ENCODE measurements around the gene GPRIN3. TPM values are rescaled to one million over a fixed set of nuclear protein-coding genes. Genes with fewer than 3 reads are reported as not detected.
"Not testable (repeated sequence)": the region's sequence is repeated elsewhere in the genome, so short reads cannot be mapped to it uniquely, and the experiment has no call there.

The GPRIN3 gene
- polyA plus RNA-seq, 3 donors = 5.9 to 7.0 (median 6.8) TPM

DNA sequence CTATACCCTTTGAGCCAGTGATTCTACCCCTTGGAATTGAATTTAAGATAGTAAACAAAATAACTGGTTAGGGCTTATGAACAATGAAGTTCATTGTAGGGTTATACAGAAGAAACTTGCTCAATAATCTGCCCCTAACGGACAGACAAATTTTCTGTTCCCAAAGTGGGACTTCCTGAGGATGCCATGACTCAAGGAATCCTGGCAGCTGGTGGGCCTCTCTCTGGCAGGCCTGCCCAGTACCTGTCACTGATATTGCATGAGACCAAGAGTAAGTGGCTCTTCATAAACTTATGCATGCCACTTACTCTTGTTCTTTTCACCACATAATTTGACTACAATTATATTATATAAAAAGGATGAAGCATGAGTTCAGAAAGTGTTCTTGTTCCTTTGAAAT, 41.5 kb downstream of the GPRIN3 start:
- DNase-seq = no peak

- no peak for DNase-seq
Observed at GRCh38 chr4:89263265-89263664, 44.3 kb downstream of the GPRIN3 start.

DNA sequence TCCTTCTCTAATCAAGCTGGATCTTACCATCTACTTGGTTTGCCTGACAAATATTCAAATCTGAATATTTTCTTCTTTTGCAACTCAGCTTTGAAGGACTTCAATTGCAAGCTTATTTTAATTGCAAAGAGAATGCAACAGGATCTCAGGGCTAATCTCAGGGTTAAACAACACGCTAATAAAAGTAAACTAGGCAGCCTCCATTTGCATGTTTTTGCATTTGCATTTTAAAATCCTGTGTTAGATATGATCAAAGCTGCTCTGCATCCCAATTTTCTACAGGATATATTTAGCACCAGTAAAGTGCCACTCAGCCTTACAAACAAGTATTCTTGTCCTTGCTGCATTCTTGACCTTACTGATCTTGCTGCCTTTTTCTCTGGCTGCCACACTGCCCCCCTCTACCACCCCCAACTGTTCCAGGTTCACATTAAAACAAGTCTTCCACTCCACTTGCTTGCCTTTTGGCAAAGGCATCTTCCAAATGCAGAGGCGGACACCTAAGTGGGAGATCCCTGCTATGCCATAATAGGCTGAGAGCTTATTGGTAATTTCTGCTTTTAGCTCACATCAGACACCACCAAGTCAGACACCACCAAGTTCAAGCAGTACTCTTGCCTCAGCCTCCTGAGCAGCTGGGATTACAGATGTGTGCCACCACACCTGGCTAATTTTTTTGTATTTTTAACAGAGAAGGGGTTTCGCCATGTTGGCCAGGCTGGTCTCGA, 48.1 kb downstream of the GPRIN3 start:
- DNase-seq = no peak

- DNase-seq = no peak
Observed at GRCh38 chr4:89258506-89258905, 49.1 kb downstream of the GPRIN3 start.

GRCh38 chr4:89257376-89257775, 50.2 kb downstream of the GPRIN3 start:
- no peak for DNase-seq

GRCh38 chr4:89256203-89256800, 51.3 kb downstream of the GPRIN3 start:
- no peak for DNase-seq

GRCh38 chr4:89254847-89255246, 52.8 kb downstream of the GPRIN3 start:
- no peak for DNase-seq

DNA sequence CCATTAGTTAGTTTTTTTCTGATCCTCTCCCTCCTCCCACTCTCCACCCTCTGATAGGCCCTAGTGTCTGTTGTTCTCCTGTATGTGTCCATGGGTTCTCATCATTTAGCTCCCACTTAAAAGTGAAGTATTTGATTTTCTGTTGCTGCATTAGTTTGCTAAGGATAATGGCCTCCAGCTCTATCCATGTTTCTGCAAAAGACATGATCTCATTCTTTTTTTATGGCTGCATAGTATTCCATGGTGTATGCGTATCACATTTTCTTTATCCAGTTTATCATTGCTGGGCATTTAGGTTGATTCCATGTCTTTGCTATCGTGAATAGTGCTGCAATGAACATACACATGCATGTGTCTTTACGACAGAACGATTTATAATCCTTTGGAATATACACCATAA, 53.3 kb downstream of the GPRIN3 start:
- not testable (repeated sequence) for DNase-seq

GRCh38 chr4:89253935-89254334, 53.7 kb downstream of the GPRIN3 start:
- no peak for DNase-seq

DNA sequence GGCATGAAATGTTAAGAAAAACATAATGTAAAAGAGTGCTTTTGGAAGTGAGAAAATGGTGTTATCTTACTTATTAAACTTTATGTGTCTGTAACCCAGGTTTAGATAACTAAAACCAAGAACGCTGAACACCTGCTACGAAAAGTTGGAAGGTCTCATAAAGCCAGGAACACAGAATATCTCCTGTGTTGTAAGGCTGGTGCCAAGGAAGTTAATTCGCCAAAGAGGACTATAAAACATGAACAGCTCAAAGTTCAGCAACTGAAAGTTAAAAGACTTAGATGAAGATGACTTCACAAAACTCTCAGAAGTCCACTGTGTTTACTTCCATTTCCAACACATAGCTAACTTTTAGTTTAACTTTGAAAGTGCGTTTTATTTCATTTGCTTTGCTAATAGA, 54.3 kb downstream of the GPRIN3 start:
- no peak for DNase-seq

DNA sequence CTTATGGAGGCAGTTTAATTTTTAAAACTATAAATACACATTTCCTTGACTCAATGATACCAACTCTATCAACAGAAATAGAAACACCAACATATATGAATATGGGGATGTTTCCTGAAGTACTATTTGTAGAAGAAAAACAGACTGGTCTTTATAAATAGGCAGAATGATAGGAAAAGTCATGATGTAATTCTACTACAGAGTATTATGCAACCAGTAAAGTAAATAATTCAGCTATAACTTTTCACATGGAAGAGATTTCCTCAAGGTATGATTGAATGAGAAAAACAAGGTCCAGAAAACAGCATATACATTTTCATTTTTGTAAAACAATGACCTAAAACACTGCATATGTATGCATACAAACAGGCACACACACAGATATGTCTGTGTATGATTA, 56.2 kb downstream of the GPRIN3 start:
- no peak for DNase-seq

DNA sequence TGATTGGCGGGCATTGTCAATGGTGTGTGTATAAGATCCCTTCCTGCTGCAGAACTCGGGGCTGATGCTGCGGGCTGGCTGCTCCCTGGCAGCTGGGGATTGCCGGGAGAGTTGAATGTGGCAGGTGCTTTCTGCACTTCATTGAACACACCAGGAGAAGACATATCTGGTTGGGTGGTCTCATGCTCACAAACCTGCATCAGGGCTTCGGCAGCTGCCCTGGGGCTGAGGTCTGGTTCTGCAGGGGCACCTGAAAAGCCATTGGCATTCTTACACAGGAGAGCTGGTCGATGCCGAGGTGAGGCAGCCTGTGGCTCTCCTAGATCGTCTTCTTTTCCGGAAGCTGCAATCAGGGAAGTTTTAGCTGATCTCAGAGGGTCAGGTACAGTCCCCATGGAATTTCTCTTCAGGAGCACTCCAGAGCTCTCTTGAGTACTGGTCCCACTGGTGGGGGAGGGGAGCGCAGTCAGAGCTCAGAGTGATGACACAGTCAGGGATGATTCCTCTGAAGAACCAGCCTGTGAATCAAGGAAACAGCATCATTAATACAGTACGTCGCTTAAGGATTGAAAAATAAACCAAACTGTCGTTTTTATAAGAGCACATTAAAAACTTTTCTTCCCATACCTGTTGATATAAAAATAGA, 57.8 kb downstream of the GPRIN3 start:
- DNase-seq = no peak

DNA sequence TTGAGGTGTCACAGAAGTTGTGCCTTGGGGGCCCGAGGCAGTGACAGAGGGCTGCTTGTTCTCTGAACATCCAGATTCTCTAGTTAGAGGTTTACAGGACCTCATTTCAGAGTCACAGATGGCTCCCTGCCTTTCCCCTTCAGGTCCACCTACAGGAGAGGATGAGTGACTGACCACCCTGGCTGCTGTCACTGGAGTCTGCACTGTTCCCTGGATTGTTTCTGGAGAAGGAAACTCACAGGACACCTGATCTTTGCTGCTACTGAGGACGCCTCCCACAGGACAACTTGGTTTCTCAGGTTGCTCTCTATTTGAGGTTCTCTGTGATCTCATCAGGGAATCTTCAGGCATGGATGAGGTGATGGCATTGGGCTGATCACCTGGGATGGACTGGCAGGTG, 58.3 kb downstream of the GPRIN3 start:
- DNase-seq = no peak

GRCh38 chr4:89248879-89249281, 58.7 kb downstream of the GPRIN3 start:
- no peak for DNase-seq

DNA sequence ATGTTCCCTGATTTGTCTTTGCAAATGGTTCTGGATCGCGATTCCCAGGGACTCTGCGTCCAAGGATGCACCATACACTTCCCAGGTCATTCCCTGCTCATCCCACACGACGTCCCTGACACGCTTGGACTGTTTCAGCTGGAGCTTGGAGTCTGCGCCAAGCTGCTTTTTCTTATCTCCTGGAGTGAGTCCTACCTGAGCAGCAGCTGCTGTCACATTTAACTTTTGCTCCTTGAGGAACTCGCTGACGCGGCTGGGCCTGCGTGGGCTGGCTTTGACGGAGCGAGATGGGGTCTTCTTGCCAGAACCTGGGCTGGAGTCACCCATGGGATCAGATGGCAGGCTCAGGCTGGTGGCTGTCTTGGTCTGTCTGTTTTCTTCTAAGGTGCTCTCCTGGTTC, 59.6 kb downstream of the GPRIN3 start:
- DNase-seq = no peak

- no peak for DNase-seq
Observed at GRCh38 chr4:89245459-89245858, 62.1 kb downstream of the GPRIN3 start.

DNA sequence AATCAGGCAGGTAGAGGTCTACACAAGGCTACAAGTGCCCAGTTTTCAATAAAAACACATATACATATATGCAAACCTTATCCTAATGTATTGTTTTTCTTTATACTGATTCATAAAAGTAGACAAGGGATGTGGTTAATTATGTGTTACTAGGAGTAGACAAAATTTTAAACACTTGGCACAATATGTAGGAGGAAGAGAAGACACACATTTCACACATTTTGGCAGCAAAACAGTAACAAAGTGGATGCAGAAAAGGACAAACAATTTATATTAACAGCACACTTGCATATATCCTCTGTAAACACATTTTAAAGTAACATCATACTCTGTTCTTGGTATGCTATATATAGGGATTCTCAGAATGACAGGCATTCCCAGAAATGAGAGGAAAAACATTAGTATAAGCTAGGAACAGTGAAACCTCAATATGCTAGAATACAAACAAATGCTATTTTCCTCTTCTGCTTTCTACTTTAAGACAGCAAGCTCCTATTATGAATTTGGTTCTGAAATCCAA, 63.8 kb downstream of the GPRIN3 start:
- DNase-seq = no peak

- peak; percentile 11 for DNase-seq
Observed at GRCh38 chr4:89242864-89243732, 64.5 kb downstream of the GPRIN3 start.

DNA sequence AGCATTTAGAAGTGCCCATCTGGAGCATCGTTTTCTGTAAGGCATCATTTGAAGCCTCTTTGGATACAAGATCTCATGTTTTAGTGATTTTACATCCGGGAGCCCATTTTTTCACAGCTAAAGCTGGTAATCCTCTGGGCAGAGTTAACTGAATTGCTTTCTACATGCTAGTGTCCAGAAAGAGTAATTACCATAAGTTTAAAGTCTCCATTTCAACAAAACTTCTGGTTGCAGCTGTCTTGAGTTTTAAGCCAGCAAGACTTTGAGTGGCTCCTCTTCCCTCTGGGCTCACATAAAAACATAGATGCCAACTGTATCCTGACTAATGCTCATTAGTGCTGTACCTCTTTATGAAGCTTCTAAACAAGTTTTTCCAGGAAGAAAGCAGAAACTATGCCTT, 65.4 kb downstream of the GPRIN3 start:
- DNase-seq = no peak

GRCh38 chr4:89230271-89230670, 77.3 kb downstream of the GPRIN3 start:
- DNase-seq = no peak

GRCh38 chr4:89226665-89227574, 80.7 kb downstream of the GPRIN3 start:
- peak; percentile 83 for DNase-seq
